Stimulated activated memory B cell treated with anti-CD40 and anti-IgM and Interleukin-4, amounts not matched to agents 10 μg/mL and 1 μg/mL and 100 μg/mL, for 72 hours (primary cell): ENCODE data around the gene NOC2L.
A peak's percentile ranks its signal among the peaks of the same experiment; 100 is the strongest.
"Not testable (repeated sequence)": the region's sequence is repeated elsewhere in the genome, so short reads cannot be mapped to it uniquely, and the experiment has no call there.

Source experiments
- ATAC-seq: fragments of 150-1000 bp; cut with Tn5 transposase; 2 replicates; pipeline ENCODE4 v1.10.0; 2021
- H3K27ac Mint-ChIP-seq: one replicate; pipeline ENCODE4 v1.8.0; 2022; ENCODE audit warnings: mild to moderate bottlenecking, mixed read lengths
- H3K27me3 Mint-ChIP-seq: one replicate; pipeline ENCODE4 v1.8.0; 2022; ENCODE audit warnings: mixed read lengths
- H3K36me3 Mint-ChIP-seq: one replicate; pipeline ENCODE4 v1.8.0; 2022; ENCODE audit warnings: mixed read lengths
- H3K4me1 Mint-ChIP-seq: one replicate; pipeline ENCODE4 v1.8.0; 2022; ENCODE audit warnings: mixed read lengths
- H3K4me3 Mint-ChIP-seq: one replicate; pipeline ENCODE4 v1.8.0; 2022; ENCODE audit warnings: mild to moderate bottlenecking, moderate library complexity, mixed read lengths
- H3K9me3 Mint-ChIP-seq: one replicate; pipeline ENCODE4 v1.8.0; 2022; ENCODE audit warnings: mixed read lengths

The NOC2L gene

GRCh38 chr1:981491-981954 lies 22.5 kb upstream of the NOC2L start:
- no peak for ATAC-seq
- Mint-ChIP-seq H3K9me3 (no peaks in the 10 kb centered on the region), H3K36me3 (peaks cover 5% of the 10 kb centered on the region), H3K4me1 (peaks cover 5% of the 10 kb centered on the region), H3K4me3 (no peak overlapping the region), H3K27me3 (peaks cover 60% of the 10 kb centered on the region), H3K27ac (no peak overlapping the region)

GRCh38 chr1:980602-981395 lies 21.7 kb upstream of the NOC2L start:
- H3K27me3 Mint-ChIP-seq = peaks cover 57% of the 10 kb centered on the region
- peaks cover 5% of the 10 kb centered on the region for H3K36me3 Mint-ChIP-seq
- no peak overlapping the region for H3K27ac Mint-ChIP-seq
- no peak for ATAC-seq
- no peaks in the 10 kb centered on the region for H3K9me3 Mint-ChIP-seq
- no peak overlapping the region for H3K4me3 Mint-ChIP-seq
- peaks cover 8% of the 10 kb centered on the region for H3K4me1 Mint-ChIP-seq

GRCh38 chr1:980137-980571 lies 21.1 kb upstream of the NOC2L start:
- Mint-ChIP-seq H3K9me3 (no peaks in the 10 kb centered on the region), H3K27ac (no peak overlapping the region)

GRCh38 chr1:979744-980072 lies 20.7 kb upstream of the NOC2L start:
- H3K27ac Mint-ChIP-seq = no peak overlapping the region
- no peaks in the 10 kb centered on the region for H3K9me3 Mint-ChIP-seq
- no peak overlapping the region for H3K4me3 Mint-ChIP-seq
- H3K4me1 Mint-ChIP-seq = peaks cover 12% of the 10 kb centered on the region
- peaks cover 57% of the 10 kb centered on the region for H3K27me3 Mint-ChIP-seq
- H3K36me3 Mint-ChIP-seq = peaks cover 5% of the 10 kb centered on the region
- ATAC-seq = no peak

More at GRCh38 chr1:980137-980571, 21.1 kb upstream of the NOC2L start:
- peaks cover 5% of the 10 kb centered on the region for H3K36me3 Mint-ChIP-seq
- H3K4me1 Mint-ChIP-seq = peaks cover 12% of the 10 kb centered on the region
- no peak for ATAC-seq
- H3K27me3 Mint-ChIP-seq = peaks cover 57% of the 10 kb centered on the region
- H3K4me3 Mint-ChIP-seq = no peak overlapping the region

- Mint-ChIP-seq H3K27me3 (peaks cover 63% of the 10 kb centered on the region), H3K36me3 (peaks cover 5% of the 10 kb centered on the region), H3K4me3 (no peak overlapping the region), H3K9me3 (no peaks in the 10 kb centered on the region), H3K27ac (no peak overlapping the region), H3K4me1 (peaks cover 12% of the 10 kb centered on the region)
- ATAC-seq = no peak
These were observed 20.0 kb upstream of the NOC2L start for GRCh38 chr1:978835-979743.

- peak; percentile 2 for ATAC-seq
- Mint-ChIP-seq H3K4me3 (no peak overlapping the region), H3K4me1 (peaks cover 12% of the 10 kb centered on the region), H3K27me3 (peaks cover 63% of the 10 kb centered on the region), H3K36me3 (peaks cover 5% of the 10 kb centered on the region), H3K9me3 (no peaks in the 10 kb centered on the region), H3K27ac (peak overlapping the region; percentile 54)
These were observed 19.2 kb upstream of the NOC2L start for GRCh38 chr1:978069-978834.

GRCh38 chr1:976791-977190 lies 17.7 kb upstream of the NOC2L start:
- peaks cover 12% of the 10 kb centered on the region for H3K4me1 Mint-ChIP-seq
- H3K9me3 Mint-ChIP-seq, ATAC-seq, H3K27ac Mint-ChIP-seq, H3K4me3 Mint-ChIP-seq, H3K36me3 Mint-ChIP-seq: not testable (repeated sequence)
- H3K27me3 Mint-ChIP-seq = peaks cover 64% of the 10 kb centered on the region

- H3K36me3 Mint-ChIP-seq = peaks cover 5% of the 10 kb centered on the region
- H3K4me3 Mint-ChIP-seq = no peak overlapping the region
- H3K4me1 Mint-ChIP-seq = peaks cover 12% of the 10 kb centered on the region
- H3K9me3 Mint-ChIP-seq = no peaks in the 10 kb centered on the region
- H3K27ac Mint-ChIP-seq = peak overlapping the region; percentile 10
- H3K27me3 Mint-ChIP-seq = peaks cover 64% of the 10 kb centered on the region
- peak; percentile 46 for ATAC-seq
These were observed 17.0 kb upstream of the NOC2L start for GRCh38 chr1:975896-976683.

GRCh38 chr1:975365-975764 lies 16.3 kb upstream of the NOC2L start:
- ATAC-seq = no peak
- Mint-ChIP-seq H3K27ac (peak overlapping the region; percentile 10), H3K9me3 (no peaks in the 10 kb centered on the region), H3K27me3 (peaks cover 61% of the 10 kb centered on the region), H3K4me1 (peaks cover 12% of the 10 kb centered on the region), H3K4me3 (no peak overlapping the region), H3K36me3 (peaks cover 5% of the 10 kb centered on the region)

- Mint-ChIP-seq H3K9me3 (no peaks in the 10 kb centered on the region), H3K27ac (no peak overlapping the region), H3K4me1 (peaks cover 12% of the 10 kb centered on the region), H3K36me3 (peaks cover 5% of the 10 kb centered on the region), H3K27me3 (peaks cover 61% of the 10 kb centered on the region), H3K4me3 (no peak overlapping the region)
- no peak for ATAC-seq
These were observed 15.8 kb upstream of the NOC2L start for GRCh38 chr1:974687-975328.

- peaks cover 61% of the 10 kb centered on the region for H3K27me3 Mint-ChIP-seq
- H3K4me3 Mint-ChIP-seq = no peak overlapping the region
- peaks cover 12% of the 10 kb centered on the region for H3K4me1 Mint-ChIP-seq
- ATAC-seq = no peak
- no peaks in the 10 kb centered on the region for H3K9me3 Mint-ChIP-seq
- H3K27ac Mint-ChIP-seq = no peak overlapping the region
- peaks cover 5% of the 10 kb centered on the region for H3K36me3 Mint-ChIP-seq
These were observed 15.2 kb upstream of the NOC2L start for GRCh38 chr1:974293-974640.

- Mint-ChIP-seq H3K9me3 (no peaks in the 10 kb centered on the region), H3K27ac (no peak overlapping the region), H3K4me1 (peaks cover 12% of the 10 kb centered on the region), H3K27me3 (peaks cover 64% of the 10 kb centered on the region), H3K4me3 (no peak overlapping the region), H3K36me3 (peaks cover 5% of the 10 kb centered on the region)
- ATAC-seq = no peak
These were observed 14.6 kb upstream of the NOC2L start for GRCh38 chr1:973459-974292.

- Mint-ChIP-seq H3K27ac (no peak overlapping the region), H3K9me3 (no peaks in the 10 kb centered on the region), H3K4me3 (no peak overlapping the region), H3K4me1 (peaks cover 7% of the 10 kb centered on the region), H3K27me3 (peaks cover 63% of the 10 kb centered on the region), H3K36me3 (no peaks in the 10 kb centered on the region)
- no peak for ATAC-seq
These were observed 13.8 kb upstream of the NOC2L start for GRCh38 chr1:972726-973458.
